NCI-H2029 treated with DMSO at 0.1 percent for 48 hours (cell line): ENCODE measurements around the gene EXPH5.
"Not testable (repeated sequence)": the region's sequence is repeated elsewhere in the genome, so short reads cannot be mapped to it uniquely, and the experiment has no call there.

Experiments used
- DNase-seq: peaks from one replicate; lab custom pipeline; 2025; lab: John Stamatoyannopoulos, UW

EXPH5 gene

GRCh38 chr11:108593214-108593922, at the start of gene EXPH5:
Gene EXPH5 (minus strand): TSS chr11:108593768. CDS start chr11:108593536, 232 bp downstream.
- peak; percentile 97 for DNase-seq

DNA sequence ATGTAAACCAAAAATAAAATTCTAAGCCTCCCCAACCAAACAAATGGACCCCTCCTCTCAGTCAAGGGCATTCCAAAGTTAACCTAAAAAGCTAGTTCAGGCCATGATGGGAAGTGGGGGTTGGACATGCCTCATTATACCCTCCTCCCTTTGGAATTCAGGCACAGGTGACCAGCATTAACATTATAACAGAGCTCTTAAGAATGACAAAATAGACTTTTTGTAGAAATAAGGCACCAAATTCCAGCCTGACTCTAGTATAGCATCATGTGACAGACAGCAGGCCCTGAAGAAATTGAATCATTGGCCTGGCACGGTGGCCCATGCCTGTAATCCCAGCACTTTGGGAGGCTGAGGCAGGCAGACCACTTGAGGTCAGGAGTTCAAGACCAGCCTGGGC, 48.2 kb upstream of the EXPH5 start:
- not testable (repeated sequence) for DNase-seq

GRCh38 chr11:108639146-108639545, 45.6 kb upstream of the EXPH5 start:
- no peak for DNase-seq

DNA sequence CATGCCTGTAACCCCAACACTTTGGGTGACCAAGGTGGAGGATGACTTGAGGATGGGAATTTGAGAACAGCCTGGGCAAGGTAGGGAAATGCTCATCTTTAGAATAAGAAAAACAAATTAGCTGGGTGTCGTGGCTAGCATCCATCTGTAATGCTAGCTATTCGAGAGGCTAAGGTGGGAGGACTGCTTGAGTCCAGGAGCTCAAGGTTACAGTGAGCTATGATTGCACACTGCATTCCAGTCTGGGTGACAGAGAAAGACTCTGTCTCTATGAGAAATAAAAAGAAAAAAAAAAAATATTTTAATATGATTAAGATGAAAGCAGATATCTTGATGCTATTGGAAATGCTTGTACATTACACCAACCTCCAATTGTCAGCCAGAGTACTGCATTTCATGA, 42.7 kb upstream of the EXPH5 start:
- no peak for DNase-seq

GRCh38 chr11:108635106-108635505, 41.5 kb upstream of the EXPH5 start:
- no peak for DNase-seq

- no peak for DNase-seq
Measured at GRCh38 chr11:108632041-108632704, 38.6 kb upstream of the EXPH5 start.

DNA sequence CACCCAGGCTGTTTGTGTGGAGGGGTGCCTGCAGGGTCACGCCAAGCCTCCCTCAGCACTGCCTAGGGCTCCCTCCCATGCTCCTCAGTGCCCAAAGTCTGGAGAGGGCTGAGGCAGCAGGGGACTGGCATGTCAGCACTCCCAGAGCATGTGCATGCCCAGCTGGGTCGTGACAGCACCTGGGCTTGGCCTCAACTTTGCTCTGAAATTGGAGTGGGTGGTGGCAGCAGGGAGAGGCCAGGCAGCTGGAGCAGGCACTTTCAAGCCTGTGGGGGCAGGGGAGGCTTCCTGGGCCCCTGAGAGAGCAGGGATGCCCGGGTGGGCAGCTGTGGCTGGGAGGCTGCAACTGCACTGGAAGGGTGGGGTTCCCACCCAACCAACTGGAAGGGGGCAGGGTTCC, 35.7 kb upstream of the EXPH5 start:
- DNase-seq, result no peak

GRCh38 chr11:108628812-108629211, 35.2 kb upstream of the EXPH5 start:
- no peak for DNase-seq

DNA sequence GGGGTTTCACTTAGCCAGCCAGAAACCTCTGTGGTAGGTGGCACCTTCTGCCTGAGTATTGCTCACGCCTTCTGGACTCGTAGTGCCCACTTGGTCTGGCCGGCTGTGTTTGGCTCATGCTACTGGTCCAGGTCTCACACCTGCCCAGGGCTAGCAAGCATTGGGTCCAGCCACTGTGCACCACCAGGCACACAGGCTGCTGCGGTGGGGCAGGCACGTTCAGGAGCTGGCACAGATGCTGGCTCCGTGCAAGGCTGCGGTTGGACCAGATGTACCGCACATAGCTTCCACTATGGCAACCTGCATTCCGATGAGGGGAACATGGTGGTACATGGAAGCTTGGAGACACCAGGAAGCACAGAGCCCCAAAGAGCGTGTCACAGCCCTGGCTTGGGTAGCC, 34.8 kb upstream of the EXPH5 start:
- no peak for DNase-seq

- DNase-seq, result no peak
Measured at GRCh38 chr11:108624196-108624925, 30.8 kb upstream of the EXPH5 start.

DNA sequence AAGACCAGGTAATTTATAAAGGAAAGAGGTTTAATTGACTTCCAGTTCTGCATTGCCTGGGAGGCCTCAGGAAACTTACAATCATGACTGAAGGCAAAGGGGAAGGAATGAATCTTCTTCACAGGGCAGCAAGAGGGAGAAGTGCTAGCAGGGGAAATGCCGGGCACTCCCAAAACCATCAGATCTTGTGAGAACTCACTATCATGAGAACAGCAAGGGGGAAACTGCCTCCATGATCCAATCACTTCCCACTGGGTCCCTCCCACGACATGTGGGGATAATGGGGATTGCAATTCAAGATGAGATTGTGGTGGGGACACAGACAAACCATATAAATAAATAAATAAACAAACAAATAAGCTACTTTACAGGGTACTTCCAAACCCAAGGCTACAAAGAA, 28.8 kb upstream of the EXPH5 start:
- DNase-seq, result no peak

DNA sequence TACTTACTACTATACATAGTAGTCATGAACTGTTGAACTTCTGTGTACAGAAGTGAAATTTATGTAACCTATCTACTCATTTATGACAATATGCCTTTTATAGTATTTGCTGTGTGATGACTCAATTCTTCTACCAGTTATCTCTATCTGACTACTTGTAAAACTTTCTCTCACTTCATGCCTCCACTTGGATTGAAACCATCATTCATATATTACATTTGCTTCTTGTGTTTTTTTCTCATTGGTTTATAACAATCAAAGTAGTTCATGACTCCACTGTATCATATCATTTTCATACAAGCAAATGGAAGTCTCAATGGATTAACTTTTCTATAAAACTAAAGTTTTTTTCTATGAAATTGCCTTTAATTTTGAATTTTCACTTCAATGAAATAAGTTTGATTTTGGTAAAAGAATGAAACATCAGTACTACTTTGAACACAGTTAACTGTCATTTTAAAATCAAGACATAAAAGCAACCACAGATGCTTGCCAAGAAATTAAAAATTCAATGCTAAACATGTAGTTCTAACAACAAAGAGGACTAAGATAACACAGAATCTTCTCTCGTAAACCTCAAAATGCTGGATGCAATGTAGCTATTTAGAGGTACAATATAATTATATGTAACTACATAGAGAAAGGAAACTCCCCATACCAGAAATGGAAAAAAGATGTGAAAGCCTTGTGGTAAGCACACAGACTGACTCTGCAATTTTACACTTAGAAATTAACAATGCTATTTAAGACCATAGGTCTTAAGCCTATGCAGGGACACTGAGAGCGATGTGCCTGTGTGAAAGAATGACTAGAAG, 27.6 kb upstream of the EXPH5 start:
- DNase-seq, result no peak

- no peak for DNase-seq
Measured at GRCh38 chr11:108618529-108618928, 25.0 kb upstream of the EXPH5 start.

DNA sequence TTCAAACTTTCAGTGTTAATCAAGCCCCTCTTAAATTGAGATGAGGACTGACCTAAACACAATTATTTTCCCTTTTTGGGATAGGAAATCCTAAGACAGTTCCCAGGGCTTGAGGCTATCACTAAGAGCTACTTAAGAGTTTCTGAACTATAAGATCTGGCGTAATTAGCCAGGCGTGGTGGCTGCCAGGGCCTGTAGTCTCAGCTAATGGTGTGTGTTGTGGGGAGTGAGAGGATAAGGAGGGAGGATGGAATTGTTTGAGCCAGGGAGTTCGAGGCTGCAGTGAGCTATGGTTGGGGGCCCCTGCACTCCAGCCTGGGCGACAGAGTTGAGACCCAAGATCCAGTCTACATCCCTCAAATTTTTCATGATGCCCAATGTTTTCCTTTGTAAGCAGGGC, 23.5 kb upstream of the EXPH5 start:
- DNase-seq, result no peak

GRCh38 chr11:108616549-108616948, 23.0 kb upstream of the EXPH5 start:
- DNase-seq, result no peak

- no peak for DNase-seq
Measured at GRCh38 chr11:108614086-108614485, 20.5 kb upstream of the EXPH5 start.

GRCh38 chr11:108609682-108610081, 16.1 kb upstream of the EXPH5 start:
- DNase-seq, result no peak

DNA sequence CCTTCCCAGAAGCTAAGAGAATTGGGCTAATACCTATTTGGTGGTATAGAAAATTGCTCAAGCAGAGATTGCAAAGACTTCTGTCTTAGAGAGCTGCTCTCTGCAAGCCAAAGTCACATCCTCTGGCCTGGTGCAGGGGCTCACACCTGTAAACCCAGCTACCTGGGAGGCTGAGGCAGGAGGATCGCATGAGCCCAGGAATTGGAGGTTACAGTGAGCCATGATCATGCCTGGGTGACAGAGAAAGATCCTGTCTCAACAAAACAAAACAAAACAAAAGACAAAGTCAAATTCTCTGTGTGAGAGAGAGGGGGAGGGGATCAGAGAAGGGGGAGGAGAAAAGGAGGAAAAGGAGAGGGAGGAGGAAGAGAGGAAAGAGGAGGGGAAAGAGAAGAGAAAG, 15.0 kb upstream of the EXPH5 start:
- no peak for DNase-seq

- no peak for DNase-seq
Measured at GRCh38 chr11:108606495-108607160, 13.1 kb upstream of the EXPH5 start.

GRCh38 chr11:108606070-108606469, 12.5 kb upstream of the EXPH5 start:
- DNase-seq, result no peak

- DNase-seq, result not testable (repeated sequence)
Measured at GRCh38 chr11:108602818-108603217, 9.2 kb upstream of the EXPH5 start.

DNA sequence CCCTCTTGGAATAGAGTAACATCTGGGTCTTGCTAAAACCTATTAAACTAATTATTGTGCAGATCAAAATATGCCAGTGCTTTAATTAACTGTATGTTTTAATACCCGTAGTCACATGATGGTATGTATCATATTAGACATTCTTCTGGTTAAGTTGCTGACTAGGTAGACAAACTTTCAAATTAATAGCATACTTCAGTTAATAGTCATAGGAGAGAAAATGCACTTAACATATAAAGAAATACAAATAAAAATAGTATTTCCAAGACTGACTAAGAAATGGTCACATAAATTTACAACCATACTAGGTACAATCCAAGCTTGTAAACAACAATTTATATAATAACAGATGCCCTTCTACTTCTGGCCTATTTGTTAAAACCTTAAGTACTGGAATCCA, 7.6 kb upstream of the EXPH5 start:
- no peak for DNase-seq
